GM18520 (cell line): Measurements from ENCODE around the gene TRIM17.
"Not testable (repeated sequence)": the region's sequence is repeated elsewhere in the genome, so short reads cannot be mapped to it uniquely, and the experiment has no call there.

Experiments
- ATAC-seq: cut with Tn5 transposase; IDR thresholded peaks from one replicate; pipeline ENCODE4 v1.9.1; 2021; ENCODE audit not compliant: unreplicated experiment

Gene TRIM17

GRCh38 chr1:228448372-228448771 lies 31.7 kb upstream of the TRIM17 start:
- ATAC-seq, result no peak

- no peak for ATAC-seq
These were observed 30.2 kb upstream of the TRIM17 start for GRCh38 chr1:228446852-228447251.

- peak; percentile 57 for ATAC-seq
These were observed 29.4 kb upstream of the TRIM17 start for GRCh38 chr1:228445843-228446650.

- ATAC-seq, result no peak
These were observed 28.8 kb upstream of the TRIM17 start for GRCh38 chr1:228445490-228445842.

GRCh38 chr1:228443395-228443794 lies 26.7 kb upstream of the TRIM17 start:
- ATAC-seq, result no peak

GRCh38 chr1:228440761-228441500 lies 24.3 kb upstream of the TRIM17 start:
- ATAC-seq, result no peak

GRCh38 chr1:228438266-228438665 lies 21.6 kb upstream of the TRIM17 start:
- no peak for ATAC-seq

- no peak for ATAC-seq
These were observed 20.8 kb upstream of the TRIM17 start for GRCh38 chr1:228437424-228437962.

- no peak for ATAC-seq
These were observed 18.0 kb upstream of the TRIM17 start for GRCh38 chr1:228434689-228435088.

- not testable (repeated sequence) for ATAC-seq
These were observed 16.8 kb upstream of the TRIM17 start for GRCh38 chr1:228433337-228434053.

GRCh38 chr1:228430243-228430642 lies 13.6 kb upstream of the TRIM17 start:
- no peak for ATAC-seq

- no peak for ATAC-seq
These were observed 13.0 kb upstream of the TRIM17 start for GRCh38 chr1:228429698-228430097.

GRCh38 chr1:228429007-228429406 lies 12.3 kb upstream of the TRIM17 start:
- no peak for ATAC-seq

- no peak for ATAC-seq
These were observed 11.8 kb upstream of the TRIM17 start for GRCh38 chr1:228428412-228428811.

- ATAC-seq, result no peak
These were observed 10.0 kb upstream of the TRIM17 start for GRCh38 chr1:228426518-228427175.

- ATAC-seq, result no peak
These were observed 8.3 kb upstream of the TRIM17 start for GRCh38 chr1:228424685-228425660.

GRCh38 chr1:228423404-228424053 lies 6.9 kb upstream of the TRIM17 start:
- ATAC-seq, result no peak

GRCh38 chr1:228420968-228421826 lies 4.5 kb upstream of the TRIM17 start:
- no peak for ATAC-seq
